VCaP (cell line): ENCODE data around the gene ACOT6.

Experiments used
- H3K27ac ChIP-seq: fragments of 450-650 bp; 2 replicates; pipeline ENCODE4 v1.5.1; 2017
- TF ChIP-seq, protein P1 (sequence below): fragments of 450-650 bp; conservative IDR thresholded peaks from 2 replicates; pipeline ENCODE4 v1.5.1; 2017; ENCODE audit warnings: mild to moderate bottlenecking, moderate library complexity

Gene ACOT6

DNA sequence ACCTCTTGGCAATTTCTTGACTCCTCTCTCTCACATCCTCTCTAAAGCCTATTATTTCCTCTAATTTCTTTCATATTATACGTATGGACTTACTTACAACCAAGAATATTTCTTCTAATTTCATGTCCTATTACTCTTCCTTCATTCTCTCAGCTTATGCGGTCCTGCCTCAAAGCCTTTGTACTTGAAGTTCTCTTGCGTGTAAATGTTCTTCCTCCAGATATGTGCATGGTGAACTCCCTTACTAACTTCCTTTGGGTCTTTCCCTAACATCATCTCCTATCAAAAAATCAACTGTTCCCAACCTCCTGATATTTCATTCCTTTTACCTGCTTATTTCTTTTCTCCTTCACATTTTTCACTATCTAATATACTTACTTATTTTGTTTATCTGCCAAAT, 55.5 kb downstream of the ACOT6 start:
- TF ChIP-seq, protein P1, sequence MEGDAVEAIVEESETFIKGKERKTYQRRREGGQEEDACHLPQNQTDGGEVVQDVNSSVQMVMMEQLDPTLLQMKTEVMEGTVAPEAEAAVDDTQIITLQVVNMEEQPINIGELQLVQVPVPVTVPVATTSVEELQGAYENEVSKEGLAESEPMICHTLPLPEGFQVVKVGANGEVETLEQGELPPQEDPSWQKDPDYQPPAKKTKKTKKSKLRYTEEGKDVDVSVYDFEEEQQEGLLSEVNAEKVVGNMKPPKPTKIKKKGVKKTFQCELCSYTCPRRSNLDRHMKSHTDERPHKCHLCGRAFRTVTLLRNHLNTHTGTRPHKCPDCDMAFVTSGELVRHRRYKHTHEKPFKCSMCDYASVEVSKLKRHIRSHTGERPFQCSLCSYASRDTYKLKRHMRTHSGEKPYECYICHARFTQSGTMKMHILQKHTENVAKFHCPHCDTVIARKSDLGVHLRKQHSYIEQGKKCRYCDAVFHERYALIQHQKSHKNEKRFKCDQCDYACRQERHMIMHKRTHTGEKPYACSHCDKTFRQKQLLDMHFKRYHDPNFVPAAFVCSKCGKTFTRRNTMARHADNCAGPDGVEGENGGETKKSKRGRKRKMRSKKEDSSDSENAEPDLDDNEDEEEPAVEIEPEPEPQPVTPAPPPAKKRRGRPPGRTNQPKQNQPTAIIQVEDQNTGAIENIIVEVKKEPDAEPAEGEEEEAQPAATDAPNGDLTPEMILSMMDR = no peak
- no peak overlapping the region for H3K27ac ChIP-seq
